Mammary epithelial cell (primary cell): Measurements from ENCODE around the gene TMEM170B.

Experiments
- CTCF ChIP-seq, 2 donors: IDR thresholded peaks in 1 of 2; conservative IDR thresholded peaks in 1 of 2; 2 replicates each; pipeline ENCODE4 v1.5.1; 2011 to 2012; ENCODE audit warnings: inconsistent platforms in 2 of 2, low read length in 2 of 2, mild to moderate bottlenecking in 2 of 2, control low read depth in 1 of 2, low read depth in 1 of 2; ENCODE audit not compliant: insufficient read depth in 1 of 2; ENCODE audit errors: extremely low read depth in 1 of 2
- EZH2 ChIP-seq: IDR thresholded peaks from 2 replicates; pipeline ENCODE4 v1.6.1; 2012; ENCODE audit warnings: low read length, inconsistent platforms, borderline replicate concordance

- TF ChIP-seq EZH2 = no peak
- no peak for TF ChIP-seq CTCF (conservative IDR thresholded peaks at IDR 0.05 in 1 of 2, IDR thresholded peaks at IDR 0.05 in 1 of 2; ENCODE audit: extremely low read depth in 1 of 2, insufficient read depth in 1 of 2, low read depth in 1 of 2, low read length in 2 of 2)
Observed at GRCh38 chr6:11537229-11538051, at the start of gene TMEM170B.
